HEK293 (cell line): Measurements from ENCODE around the gene SYT5.

Experiments
- GLI2 ChIP-seq: fragments of 450-650 bp; formaldehyde crosslinking; IDR thresholded peaks from 2 replicates; pipeline ENCODE4; 2017; ENCODE audit warnings: missing biosample characterization, missing genetic modification characterization, low read depth, borderline replicate concordance
- KLF16 ChIP-seq: fragments of 450-650 bp; formaldehyde crosslinking; IDR thresholded peaks from 2 replicates; pipeline ENCODE4 v1.5.1; 2017; ENCODE audit warnings: missing biosample characterization, missing genetic modification characterization
- MEIS1 ChIP-seq: sonication (generic); formaldehyde crosslinking; IDR thresholded peaks from 2 replicates; pipeline ENCODE4 v1.8.1; 2022; ENCODE audit warnings: missing genetic modification reagents, mild to moderate bottlenecking, borderline replicate concordance
- PRDM2 ChIP-seq: fragments of 450-650 bp; formaldehyde crosslinking; IDR thresholded peaks from 2 replicates; pipeline ENCODE4 v1.5.1; 2016; ENCODE audit warnings: missing biosample characterization, missing genetic modification characterization, borderline replicate concordance
- SALL2 ChIP-seq: fragments of 450-650 bp; formaldehyde crosslinking; IDR thresholded peaks from 2 replicates; pipeline ENCODE4 v1.5.0; 2017; ENCODE audit warnings: missing biosample characterization, mild to moderate bottlenecking, missing genetic modification characterization, borderline replicate concordance
- SCRT1 ChIP-seq: fragments of 450-650 bp; formaldehyde crosslinking; IDR thresholded peaks from 2 replicates; pipeline ENCODE4 v1.5.1; 2016; ENCODE audit warnings: missing biosample characterization, missing genetic modification characterization, borderline replicate concordance
- TCF7L2 ChIP-seq: IDR thresholded peaks from 2 replicates; pipeline ENCODE4 v1.6.1; 2011; ENCODE audit warnings: low read depth, mild to moderate bottlenecking, inconsistent platforms, low read length, moderate library complexity, borderline replicate concordance
- YY2 ChIP-seq: fragments of 450-650 bp; formaldehyde crosslinking; IDR thresholded peaks from 2 replicates; pipeline ENCODE4 v1.5.1; 2016; ENCODE audit warnings: missing biosample characterization, missing genetic modification characterization
- ZBTB10 ChIP-seq: fragments of 450-650 bp; formaldehyde crosslinking; IDR thresholded peaks from 2 replicates; pipeline ENCODE4 v1.5.1; 2016; ENCODE audit warnings: missing biosample characterization, missing genetic modification characterization
- ZBTB20 ChIP-seq: fragments of 450-650 bp; formaldehyde crosslinking; IDR thresholded peaks from 2 replicates; pipeline ENCODE4 v1.5.1; 2016; ENCODE audit warnings: missing biosample characterization, missing genetic modification characterization
- ZBTB8A ChIP-seq: fragments of 450-650 bp; formaldehyde crosslinking; IDR thresholded peaks from 2 replicates; pipeline ENCODE4 v1.5.1; 2016; ENCODE audit warnings: missing biosample characterization, missing genetic modification characterization
- ZIC2 ChIP-seq: fragments of 450-650 bp; formaldehyde crosslinking; IDR thresholded peaks from 2 replicates; pipeline ENCODE4 v1.5.1; 2016; ENCODE audit warnings: missing biosample characterization, missing genetic modification characterization
- ZNF248 ChIP-seq: fragments of 450-650 bp; formaldehyde crosslinking; IDR thresholded peaks from 2 replicates; pipeline ENCODE4 v1.5.1; 2017; ENCODE audit warnings: missing biosample characterization, missing genetic modification characterization
- ZNF26 ChIP-seq: fragments of 450-650 bp; formaldehyde crosslinking; IDR thresholded peaks from 2 replicates; pipeline ENCODE4 v1.5.1; 2016; ENCODE audit warnings: missing biosample characterization, missing genetic modification characterization
- ZNF354C ChIP-seq: fragments of 450-650 bp; formaldehyde crosslinking; IDR thresholded peaks from 2 replicates; pipeline ENCODE4 v1.5.1; 2016; ENCODE audit warnings: missing biosample characterization, missing genetic modification characterization, low read depth, borderline replicate concordance
- ZNF391 ChIP-seq: fragments of 450-650 bp; formaldehyde crosslinking; IDR thresholded peaks from 2 replicates; pipeline ENCODE4 v1.5.1; 2016; ENCODE audit warnings: low read depth, missing biosample characterization, missing genetic modification characterization, borderline replicate concordance
- ZNF518A ChIP-seq: fragments of 450-650 bp; formaldehyde crosslinking; conservative IDR thresholded peaks from 2 replicates; pipeline ENCODE4 v1.5.1; 2016; ENCODE audit warnings: low read depth, missing biosample characterization, missing genetic modification characterization
- ZNF529 ChIP-seq: fragments of 450-650 bp; formaldehyde crosslinking; IDR thresholded peaks from 2 replicates; pipeline ENCODE4 v1.5.1; 2017; ENCODE audit warnings: missing genetic modification characterization, missing biosample characterization; ENCODE audit not compliant: insufficient replicate concordance
- ZNF555 ChIP-seq: fragments of 450-650 bp; formaldehyde crosslinking; conservative IDR thresholded peaks from 2 replicates; pipeline ENCODE4 v1.5.1; 2017; ENCODE audit warnings: missing biosample characterization, mild to moderate bottlenecking, missing genetic modification characterization, inconsistent platforms
- ZNF571 ChIP-seq: fragments of 450-650 bp; formaldehyde crosslinking; IDR thresholded peaks from 2 replicates; pipeline ENCODE4 v1.5.0; 2017; ENCODE audit warnings: missing biosample characterization, missing genetic modification characterization
- ZNF629 ChIP-seq: fragments of 450-650 bp; formaldehyde crosslinking; IDR thresholded peaks from 2 replicates; pipeline ENCODE4 v1.5.1; 2017; ENCODE audit warnings: missing biosample characterization, missing genetic modification characterization
- ZNF776 ChIP-seq: fragments of 450-650 bp; formaldehyde crosslinking; IDR thresholded peaks from 2 replicates; pipeline ENCODE4 v1.5.0; 2017; ENCODE audit warnings: missing biosample characterization, missing genetic modification characterization, borderline replicate concordance
- ZNF830 ChIP-seq: fragments of 450-650 bp; IDR thresholded peaks from 2 replicates; pipeline ENCODE4 v1.5.0; 2018; ENCODE audit warnings: missing biosample characterization, missing genetic modification characterization, low read depth, mild to moderate bottlenecking, moderate library complexity
- ZNF837 ChIP-seq: fragments of 450-650 bp; formaldehyde crosslinking; IDR thresholded peaks from 2 replicates; pipeline ENCODE4 v1.5.1; 2016; ENCODE audit warnings: missing biosample characterization, missing genetic modification characterization

SYT5 gene

GRCh38 chr19:55166530-55167268 is 13.4 kb downstream of the SYT5 start, which contains the start of gene DNAAF3 (continued):
- TF ChIP-seq ZNF26, result no peak
- no peak for TF ChIP-seq ZNF518A
- TF ChIP-seq SCRT1, result peak; percentile 99
- no peak for TF ChIP-seq ZNF354C (tag by site-specific recombination)
- TF ChIP-seq ZBTB8A (tag by site-specific recombination), result no peak; the same call in 1 of the 2 replicates
- no peak for TF ChIP-seq ZNF571 (tag by site-specific recombination)
- TF ChIP-seq ZNF529, result no peak
- peak; percentile 74; the same call in 1 of the 2 replicates for TF ChIP-seq KLF16 (tag by site-specific recombination)
- TF ChIP-seq ZNF837, result no peak
- TF ChIP-seq TCF7L2, result no peak
- TF ChIP-seq GLI2 (tag by site-specific recombination), result no peak
- no peak for TF ChIP-seq SALL2 (tag by site-specific recombination)
- TF ChIP-seq ZBTB20, result no peak
- peak; percentile 45; the same call in 1 of the 2 replicates for TF ChIP-seq ZNF391 (tag by site-specific recombination)
- TF ChIP-seq ZNF629, result peak; percentile 55
- no peak for TF ChIP-seq ZNF248 (tag by site-specific recombination)
- TF ChIP-seq PRDM2 (tag by site-specific recombination), result no peak
- no peak for TF ChIP-seq ZNF830
- TF ChIP-seq ZNF555 (tag by site-specific recombination), result no peak
- no peak for TF ChIP-seq ZBTB10 (tag by site-specific recombination)
- no peak for TF ChIP-seq YY2 (tag by site-specific recombination)
- no peak for TF ChIP-seq ZNF776 (tag by site-specific recombination)
- TF ChIP-seq ZIC2, result no peak
- no peak for TF ChIP-seq MEIS1 (CRISPR knock-in tag)
